ACHN (cell line): ENCODE data around the gene ITGB1.

Experiments used
- DNase-seq: peaks from one replicate; pipeline ENCODE4 v3.0.0-alpha.2; 2015
- in situ Hi-C: cut with HindIII; loops from 2 replicates; pipeline ENCODE4 v1.10.0; 2017; ENCODE audit warnings: low sequenced_read_pairs, low pct_ligation_motif_present, low pct_unique_long_range_greater_than_20kb

The ITGB1 gene

DNA sequence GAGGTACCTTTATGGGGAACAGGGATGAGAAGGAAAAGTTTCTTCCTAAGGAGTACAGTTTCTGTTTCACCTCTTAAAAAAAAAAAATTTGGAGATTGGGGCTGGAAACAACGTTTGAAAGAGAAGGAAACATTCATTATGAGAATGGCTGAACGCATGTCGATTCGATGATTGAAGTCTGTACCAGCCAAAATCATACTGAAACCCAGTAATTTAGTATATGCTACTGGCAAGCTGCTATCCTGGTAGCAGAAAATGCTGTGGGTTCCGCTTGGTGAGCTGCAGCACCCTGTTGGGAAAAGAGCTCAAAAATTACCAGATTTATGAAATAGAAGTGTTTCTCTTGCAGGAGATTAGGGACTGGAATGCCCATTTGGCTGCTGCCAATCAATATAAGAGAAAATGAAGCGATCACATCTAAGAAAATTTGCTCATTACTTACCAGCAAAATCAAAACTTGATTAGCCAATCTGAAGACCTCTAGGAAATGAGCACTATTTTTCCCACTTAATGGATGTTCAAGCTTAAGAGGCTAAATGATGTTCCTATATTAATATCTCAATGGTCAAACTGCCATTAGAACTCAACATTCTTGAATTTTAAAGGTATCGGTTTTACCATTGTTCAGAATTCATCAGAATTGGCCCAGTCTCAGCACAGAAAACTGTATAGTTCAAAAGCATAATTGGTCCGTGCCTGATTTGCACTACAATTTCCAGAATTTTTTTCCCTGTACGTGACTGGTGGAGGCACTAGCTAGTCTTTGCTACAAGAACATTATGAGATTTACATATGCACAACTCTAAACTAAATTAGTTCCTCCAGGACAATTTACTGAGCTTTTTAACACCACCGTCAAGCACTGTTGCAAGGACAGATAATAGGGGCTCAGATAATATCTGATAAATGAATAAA lies 1.2 kb upstream of the ITGB1 start:
- DNase-seq, result no peak
- in situ Hi-C loops, result no loop called here

DNA sequence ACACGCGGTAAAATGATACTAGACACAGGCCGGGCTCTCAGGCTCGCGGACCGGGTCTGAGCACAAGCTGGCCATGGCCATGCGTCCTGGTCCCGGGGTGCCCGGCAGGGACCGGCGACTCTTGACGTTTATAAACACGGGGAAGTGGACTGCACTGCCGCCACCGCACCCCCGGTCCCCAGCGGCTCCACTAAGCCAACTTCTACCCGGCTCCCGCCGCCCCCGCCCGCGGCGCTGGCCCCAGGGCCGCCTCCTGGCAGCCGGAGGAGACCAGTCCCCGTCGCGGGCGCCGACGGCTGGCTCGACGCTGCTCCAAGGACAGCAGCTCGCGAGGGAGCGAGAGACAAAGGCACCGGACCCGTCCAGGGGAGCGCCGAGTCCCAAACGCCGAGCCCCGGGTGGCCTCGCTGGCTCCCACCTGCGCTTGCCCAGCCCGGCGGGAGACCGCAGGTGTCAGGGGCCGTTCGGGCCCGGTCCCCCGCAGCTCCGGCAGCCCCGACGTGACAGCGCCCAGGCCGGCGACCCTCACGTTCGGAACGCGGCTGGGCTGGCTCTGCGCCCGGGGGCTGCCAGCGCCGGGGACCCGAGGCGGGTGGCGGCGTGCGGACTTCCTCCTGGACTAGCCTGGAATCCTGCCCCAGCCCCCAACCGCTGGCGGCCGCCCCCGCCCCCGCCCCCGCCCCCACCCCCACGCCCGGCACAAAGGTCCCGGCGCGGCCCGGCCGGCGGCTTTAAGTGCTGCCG lies 517 bp downstream of the ITGB1 start:
- in situ Hi-C loops, result no loop called here
- no peak for DNase-seq

DNA sequence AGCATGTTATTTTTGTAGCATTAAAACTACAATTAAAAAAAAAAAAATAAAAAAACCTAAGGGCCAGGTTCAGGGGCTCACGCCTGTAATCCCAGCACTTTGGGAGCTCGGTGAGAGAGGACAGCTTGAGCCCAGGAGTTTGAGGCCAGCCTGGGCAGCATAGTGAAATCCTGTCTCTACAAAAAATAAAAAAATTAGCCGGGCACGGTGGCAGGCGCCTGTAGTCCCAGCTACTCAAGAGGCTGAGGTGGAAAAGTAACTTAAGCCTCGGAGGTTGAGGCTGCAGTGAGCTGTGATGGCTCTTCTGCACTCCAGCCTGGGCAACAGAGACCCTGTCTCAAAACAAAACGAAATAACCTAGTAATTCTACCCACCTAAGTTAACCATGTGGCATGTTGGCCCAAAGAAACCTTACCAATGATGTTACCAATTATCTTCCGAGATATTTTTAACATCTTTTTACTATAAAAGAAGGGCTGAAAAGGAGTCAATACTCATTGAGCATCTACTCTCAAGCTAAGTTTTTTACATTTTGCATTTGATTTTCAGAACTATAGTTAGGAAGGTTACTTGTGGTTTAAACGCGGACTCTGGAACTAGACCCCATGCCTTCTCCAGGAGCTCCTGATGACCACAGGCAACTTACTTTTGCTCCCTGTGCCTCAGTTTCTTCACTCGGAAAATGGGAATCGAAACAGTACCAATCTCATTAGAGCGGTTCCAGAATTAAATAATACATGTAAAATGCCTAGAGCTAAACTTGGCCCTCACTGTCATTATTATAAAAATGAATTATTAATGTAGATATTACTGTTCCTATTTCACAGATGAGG lies 1.4 kb downstream of the ITGB1 start:
- in situ Hi-C loops, result no loop called here
- DNase-seq, result no peak

DNA sequence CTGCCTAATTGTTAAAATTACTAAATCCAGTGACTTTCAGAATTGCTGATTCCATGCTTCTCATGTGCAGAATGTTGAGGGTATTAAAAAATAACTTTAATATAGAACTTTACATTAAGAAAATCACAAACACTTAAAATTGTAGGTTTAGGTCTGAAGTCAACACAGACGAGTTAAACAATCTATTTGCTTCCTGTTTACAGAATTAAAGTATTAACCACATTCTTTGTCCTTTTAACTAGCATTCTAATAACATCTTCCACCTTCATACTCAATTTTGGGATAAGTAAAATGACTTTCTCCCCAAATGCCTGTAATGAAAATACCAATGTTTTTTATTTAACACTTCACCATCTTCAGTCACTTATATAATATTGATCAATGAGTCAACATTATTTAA lies 2.2 kb downstream of the ITGB1 start:
- in situ Hi-C loops, result no loop called here
- no peak for DNase-seq

DNA sequence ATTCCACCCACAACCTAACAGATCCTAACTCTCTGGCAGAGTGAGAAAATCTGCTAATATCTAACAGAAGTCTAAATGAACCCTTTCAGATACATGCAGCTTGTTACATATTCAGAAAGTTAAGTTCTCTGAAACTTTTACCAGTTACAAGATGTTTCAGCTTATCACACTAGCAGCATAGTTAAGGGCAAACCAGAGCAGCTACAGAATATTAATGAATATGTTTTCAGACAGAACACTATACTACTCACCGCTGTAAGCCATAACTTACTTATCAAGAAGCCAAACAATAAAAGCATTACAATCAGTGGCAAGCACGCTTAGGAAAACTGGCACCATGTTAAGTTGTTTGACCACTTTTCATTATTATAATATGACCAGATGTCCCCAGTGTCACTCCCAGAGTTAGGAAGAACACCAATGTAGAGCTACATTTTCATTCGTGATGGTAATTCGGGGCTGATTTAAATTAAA lies 2.7 kb downstream of the ITGB1 start:
- in situ Hi-C loops, result no loop called here
- no peak for DNase-seq

DNA sequence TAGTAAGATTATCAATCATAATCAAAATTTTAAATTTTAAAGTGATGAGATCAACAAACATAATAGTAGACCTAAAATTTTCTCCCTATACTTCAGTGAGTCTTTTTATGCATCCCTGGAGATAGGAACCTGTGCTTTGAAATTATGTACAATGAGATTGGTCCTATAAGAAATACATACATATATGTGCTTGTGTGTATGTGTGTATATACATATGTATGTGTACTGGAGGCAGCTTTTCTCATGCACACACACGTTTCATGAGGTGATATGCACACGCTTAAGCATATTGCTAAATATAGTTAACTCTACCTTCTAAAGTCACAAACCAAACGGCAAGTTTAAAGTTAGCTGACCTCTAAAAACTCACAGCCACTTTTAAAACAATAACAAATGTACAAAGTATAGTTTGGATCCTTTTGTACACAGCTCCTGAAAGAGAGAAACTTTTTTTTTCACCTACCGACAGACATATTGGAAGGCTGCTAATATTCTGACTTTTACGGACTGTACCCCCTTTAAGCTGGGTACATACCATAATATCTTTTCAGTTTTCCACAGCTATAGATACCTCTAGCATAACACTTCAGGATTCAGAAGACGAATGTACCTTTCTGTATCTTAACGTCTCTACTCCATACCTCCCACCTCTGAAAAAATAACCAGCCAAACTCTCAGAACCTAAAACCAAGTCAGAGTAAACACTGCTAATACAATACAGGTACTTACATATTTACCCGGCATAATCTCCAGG lies 3.3 kb downstream of the ITGB1 start:
- in situ Hi-C loops, result no loop called here
- DNase-seq, result no peak

DNA sequence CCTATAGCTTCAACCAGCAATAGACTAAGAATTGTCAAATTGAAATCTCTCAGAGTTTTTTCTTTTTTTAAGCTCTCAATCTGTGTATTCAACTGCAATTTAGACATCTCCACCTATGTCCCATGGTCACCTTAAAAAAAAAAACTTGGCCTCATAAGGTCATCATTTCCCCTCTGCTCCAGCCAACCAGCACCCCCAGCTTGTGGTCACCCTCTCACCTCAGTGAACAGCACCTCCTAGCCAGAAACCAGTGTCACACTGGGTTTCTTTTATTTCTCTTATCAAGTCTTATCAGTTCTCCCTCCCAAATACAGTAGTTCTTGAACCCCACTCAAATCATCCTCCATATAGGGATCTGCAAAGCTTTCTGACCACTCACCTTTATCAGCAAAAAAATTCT lies 4.0 kb downstream of the ITGB1 start:
- in situ Hi-C loops, result no loop called here
- no peak for DNase-seq

DNA sequence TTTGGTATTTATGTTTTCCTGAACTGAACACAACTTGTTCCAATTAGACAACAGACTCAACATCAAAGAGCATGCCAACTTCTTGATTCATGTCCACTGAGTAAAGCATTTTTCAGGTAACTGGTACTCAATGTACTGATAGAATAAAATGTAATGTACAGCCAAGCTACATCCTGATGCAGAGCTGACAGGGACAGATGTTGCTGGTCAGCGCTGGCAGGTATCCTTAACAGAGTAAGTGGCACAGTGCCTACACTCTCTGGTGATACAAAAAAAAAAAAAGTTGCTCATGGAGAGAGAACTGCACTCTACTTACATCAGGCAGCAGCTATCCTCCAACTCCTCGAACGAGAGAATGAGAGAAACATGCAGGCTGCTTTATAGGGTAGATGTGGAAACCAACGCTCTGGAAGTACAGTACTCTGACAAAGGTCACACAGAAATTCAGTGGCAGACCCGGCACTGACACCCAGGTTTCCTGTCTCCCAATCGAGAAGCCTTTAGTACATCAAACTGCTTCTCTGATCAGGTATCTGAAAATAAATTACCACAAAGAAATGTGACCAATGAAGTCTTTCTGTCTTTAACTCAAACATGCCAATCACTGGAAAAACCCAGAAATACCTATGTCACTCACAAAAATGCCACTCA lies 4.6 kb downstream of the ITGB1 start:
- in situ Hi-C loops, result no loop called here
- no peak for DNase-seq

DNA sequence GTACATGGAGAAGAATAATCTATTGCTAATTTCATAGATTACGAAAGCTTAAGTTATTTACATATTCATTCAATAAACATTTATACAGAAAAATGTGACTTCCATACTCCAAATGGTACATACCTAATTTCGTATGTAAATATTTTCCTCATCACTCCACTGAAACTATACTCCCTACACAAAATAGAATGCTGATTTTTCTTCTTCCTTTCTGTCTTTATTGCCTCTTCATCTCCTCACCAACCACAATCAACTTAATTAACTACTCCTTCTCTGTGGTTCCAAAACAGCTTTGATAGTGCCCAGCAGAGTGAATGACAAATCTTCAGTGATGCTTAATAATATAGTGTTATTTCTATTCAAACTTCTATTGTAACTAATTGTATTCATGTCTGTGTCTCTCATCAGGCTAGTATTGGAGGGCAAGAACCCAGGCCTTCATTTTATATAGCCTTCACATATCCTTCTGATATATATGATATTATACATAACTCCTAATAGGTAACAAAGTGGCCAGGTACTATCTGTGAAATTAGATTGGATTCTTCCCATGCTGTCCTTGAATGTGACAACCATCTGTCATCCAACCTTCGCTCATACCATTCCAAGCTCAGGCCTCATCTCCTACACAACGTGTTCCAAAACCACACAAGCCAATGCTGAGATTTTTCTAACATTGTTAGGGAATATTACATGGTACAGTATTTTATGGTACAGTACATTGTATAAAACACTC lies 5.3 kb downstream of the ITGB1 start:
- in situ Hi-C loops, result no loop called here
- DNase-seq, result no peak

DNA sequence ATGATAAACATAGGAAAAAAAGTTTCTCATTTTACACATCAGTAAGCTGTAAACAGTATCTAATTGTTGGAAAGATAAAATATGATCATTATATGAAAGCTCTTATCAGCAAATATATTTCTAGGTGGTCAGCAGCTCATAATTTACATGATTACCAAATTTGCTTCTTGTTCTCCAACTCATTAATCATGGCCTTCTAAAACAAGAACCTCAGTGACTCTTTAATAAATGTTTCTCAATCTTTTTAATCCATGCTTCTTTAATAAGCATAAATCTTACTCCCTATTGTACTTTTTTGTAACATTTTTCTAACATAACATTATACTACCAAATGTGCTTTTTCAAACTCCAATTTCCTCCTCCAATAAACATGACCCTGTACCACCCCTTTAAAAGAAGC lies 5.9 kb downstream of the ITGB1 start:
- DNase-seq, result no peak
- in situ Hi-C loops, result no loop called here

DNA sequence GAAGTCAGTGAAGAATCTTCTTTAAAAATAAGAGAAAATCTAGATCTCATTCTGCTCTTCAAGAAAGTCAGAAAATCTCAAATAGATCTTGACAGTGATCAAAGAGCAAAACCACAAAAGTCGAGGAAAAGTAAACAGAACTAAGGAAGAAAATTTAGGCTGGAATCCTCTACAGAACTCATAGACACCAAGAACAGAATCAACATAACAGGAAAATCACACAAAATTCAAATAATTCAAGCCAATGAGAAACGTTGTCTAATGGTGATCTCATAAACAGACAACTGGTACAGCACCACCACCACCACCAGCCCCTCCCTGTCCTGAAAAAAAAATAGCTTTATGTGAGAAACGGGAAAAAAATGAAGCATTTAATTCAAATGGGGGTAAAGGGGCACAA lies 6.9 kb downstream of the ITGB1 start:
- in situ Hi-C loops, result no loop called here
- DNase-seq, result no peak

DNA sequence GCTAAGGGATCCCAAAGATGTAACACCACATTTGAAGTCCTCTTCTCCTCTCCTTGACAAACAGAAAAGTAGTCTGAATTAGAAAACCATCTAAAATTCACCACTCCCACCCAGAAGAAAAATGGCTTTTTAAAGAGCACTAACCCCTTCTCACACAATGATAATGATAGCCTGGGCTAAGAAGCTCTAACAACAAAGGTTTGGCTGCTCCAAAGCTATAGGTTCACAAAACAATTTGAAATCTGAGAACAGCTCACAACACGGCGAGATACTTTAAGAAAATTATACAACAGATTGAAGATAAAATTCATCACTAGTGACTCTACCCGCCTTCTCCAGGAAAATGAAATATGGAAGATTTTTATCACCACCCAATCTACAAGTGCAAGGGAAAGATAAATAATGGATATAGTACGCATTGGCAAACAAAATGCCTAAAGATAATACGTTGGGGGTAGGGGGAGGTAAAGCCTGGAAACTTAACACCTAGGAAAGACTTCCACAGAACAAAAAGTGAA lies 7.4 kb downstream of the ITGB1 start:
- in situ Hi-C loops, result no loop called here
- no peak for DNase-seq

DNA sequence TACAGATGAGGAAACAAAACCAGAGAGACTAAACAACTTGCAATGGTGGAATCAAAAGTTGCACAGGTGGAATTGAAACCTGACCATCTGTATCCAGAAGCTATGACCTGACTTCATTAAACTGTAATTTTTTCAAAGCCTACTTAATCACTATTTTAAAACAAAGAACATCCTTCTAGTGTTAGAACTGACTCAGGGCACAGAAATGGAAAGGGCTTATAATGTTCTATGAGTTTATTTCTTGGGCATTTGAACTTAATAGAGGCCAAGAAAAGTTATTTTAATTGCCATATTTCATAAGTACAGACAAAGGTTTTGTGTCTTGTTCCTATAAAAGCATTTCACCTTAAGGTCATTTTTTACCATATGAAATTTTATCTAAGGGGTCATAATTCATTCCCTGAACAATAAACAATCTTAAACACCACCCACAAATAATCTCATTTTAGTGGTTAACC lies 8.8 kb downstream of the ITGB1 start:
- DNase-seq, result no peak
- in situ Hi-C loops, result no loop called here

DNA sequence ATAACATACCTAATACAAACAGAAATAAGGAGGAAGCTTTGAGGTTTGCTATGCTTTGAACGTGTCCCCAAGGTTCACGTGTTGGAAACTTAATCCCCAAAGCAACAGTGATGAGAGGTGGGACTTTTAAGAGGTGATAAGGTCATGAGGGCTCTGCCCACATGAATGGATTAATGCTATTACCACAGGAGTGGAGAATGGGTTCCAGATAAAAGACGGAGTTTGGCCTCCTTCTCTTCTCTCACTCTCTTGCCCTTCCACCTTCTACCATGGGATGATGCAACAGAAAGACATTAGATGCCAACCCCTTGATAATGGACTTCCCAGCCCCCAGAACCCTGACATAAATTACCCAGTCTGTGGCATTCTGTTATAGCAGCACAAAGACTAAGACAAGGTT lies 9.6 kb downstream of the ITGB1 start:
- in situ Hi-C loops, result no loop called here
- no peak for DNase-seq

DNA sequence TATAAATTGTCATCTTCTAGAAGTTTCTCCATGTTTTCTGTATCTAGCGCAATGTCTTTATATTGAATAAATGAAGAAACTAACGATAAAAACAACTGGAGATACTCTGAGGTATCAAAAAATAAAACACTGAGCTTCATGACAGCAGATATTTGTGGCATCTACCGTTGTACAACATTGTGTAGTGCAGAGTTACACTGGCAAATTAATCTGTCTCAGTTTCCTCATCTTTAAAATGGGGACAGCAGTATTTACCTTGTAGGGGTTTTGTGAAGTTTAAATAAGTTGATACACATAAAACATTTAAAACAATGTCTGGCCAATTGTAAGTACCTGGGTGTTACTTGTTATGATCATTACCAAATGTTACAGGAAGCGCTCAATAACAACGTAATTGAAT lies 10.4 kb downstream of the ITGB1 start:
- no peak for DNase-seq
- in situ Hi-C loops, result no loop called here

DNA sequence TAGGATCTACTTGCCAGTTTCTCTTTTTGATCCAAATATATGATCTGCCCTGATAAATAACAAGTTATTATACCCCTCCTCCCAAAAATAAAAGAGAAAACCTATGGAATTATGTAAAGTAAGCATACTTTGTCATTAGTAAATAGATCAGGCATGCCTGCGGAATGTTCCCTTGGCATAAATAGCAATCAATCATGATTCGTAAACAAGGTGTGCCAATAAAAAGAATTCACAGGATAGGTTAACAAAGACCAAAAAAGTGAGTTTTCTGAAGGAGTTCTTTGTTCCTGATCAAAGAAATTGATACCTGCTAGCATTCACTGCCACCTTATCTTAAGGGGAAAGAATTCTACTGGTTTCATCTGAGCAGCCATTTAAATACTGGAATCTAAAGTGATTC lies 11.9 kb downstream of the ITGB1 start:
- no peak for DNase-seq
- in situ Hi-C loops, result no loop called here
